SKM-1 (cell line): ENCODE data around the gene FAM83C.

ENCODE experiments used
- DNase-seq: peaks from one replicate; lab custom pipeline; 2025; ENCODE audit not compliant: unreplicated experiment; lab: John Stamatoyannopoulos, UW

The FAM83C gene

GRCh38 chr20:35237486-35237885 is 54.7 kb downstream of the FAM83C start:
- DNase-seq = no peak

- no peak for DNase-seq
These were observed 56.3 kb downstream of the FAM83C start for GRCh38 chr20:35235881-35236280.
